IMR-90 (cell line): ENCODE results near the gene VPS37B. TPM values are rescaled to one million over a fixed set of nuclear protein-coding genes. Genes with fewer than 3 reads are reported as not detected.

Experiments
- ATAC-seq: fragments of 200-7000 bp; cut with Tn5 transposase; 2 replicates; pipeline ENCODE4 v1.9.1; 2020; ENCODE audit warnings: low read depth, mild to moderate bottlenecking, moderate library complexity
- BruUV-seq: library from RNA; stranded (reverse); fragments of 400-500 nt; replicated peaks from 2 replicates; lab custom pipeline; 2021; lab: Mats Ljungman, UMichigan
- CTCF ChIA-PET: fragments of 300-600 bp; formaldehyde crosslinking; extraction: SDS; loops from one replicate; lab custom pipeline; 2021; ENCODE audit warnings: antibody characterized with exemption; lab: Yijun Ruan, JAX
- POLR2A ChIA-PET: fragments of 300-600 bp; sonication (Branson Sonifier 250); formaldehyde crosslinking; loops from one replicate; lab custom pipeline; 2022; ENCODE audit warnings: antibody characterized with exemption; ENCODE audit not compliant: unreplicated experiment; lab: Charles Lee
- DNase-seq: peaks from one replicate; pipeline ENCODE4 v3.0.0; 2013
- H2AFZ ChIP-seq: replicated peaks from 2 replicates; pipeline ENCODE3; 2013; ENCODE audit warnings: low read length, mild to moderate bottlenecking; ENCODE audit not compliant: poor library complexity
- H2AK5ac ChIP-seq: 2 replicates; pipeline ENCODE4 v1.6.1; 2013; ENCODE audit warnings: low read depth, low read length, inconsistent platforms
- H2AK9ac ChIP-seq: replicated peaks from 2 replicates; pipeline ENCODE3; 2013; ENCODE audit warnings: mild to moderate bottlenecking, low read depth, low read length, moderate library complexity; ENCODE audit not compliant: poor library complexity
- H2BK120ac ChIP-seq: 2 replicates; pipeline ENCODE4 v1.6.1; 2013; ENCODE audit warnings: low read depth, low read length, inconsistent platforms
- H2BK15ac ChIP-seq: 3 replicates; pipeline ENCODE4 v1.6.1; 2013; ENCODE audit warnings: low read depth, low read length, inconsistent platforms
- H2BK20ac ChIP-seq: 2 replicates; pipeline ENCODE4 v1.6.1; 2013; ENCODE audit warnings: low read depth, mild to moderate bottlenecking, inconsistent platforms, low read length, moderate library complexity
- H2BK5ac ChIP-seq: 2 replicates; pipeline ENCODE4 v1.6.1; 2013; ENCODE audit warnings: mild to moderate bottlenecking, low read depth, low read length, inconsistent platforms; ENCODE audit not compliant: poor library complexity, severe bottlenecking
- H3K14ac ChIP-seq: replicated peaks from 2 replicates; pipeline ENCODE4 v1.6.1; 2013; ENCODE audit warnings: low read depth, low read length, inconsistent platforms
- H3K18ac ChIP-seq: 2 replicates; pipeline ENCODE4 v1.6.1; 2013; ENCODE audit warnings: low read depth, low read length, control low read depth
- H3K23ac ChIP-seq: 2 replicates; pipeline ENCODE4 v1.6.1; 2013; ENCODE audit warnings: low read depth, low read length, inconsistent platforms
- H3K27ac ChIP-seq: 2 replicates; pipeline ENCODE4 v1.5.1; 2013; ENCODE audit warnings: mild to moderate bottlenecking, control low read depth, low read length; ENCODE audit not compliant: insufficient read depth
- H3K27me3 ChIP-seq: 2 replicates; pipeline ENCODE4 v1.6.1; 2013; ENCODE audit warnings: low read length; ENCODE audit not compliant: control insufficient read depth, insufficient read depth
- H3K36me3 ChIP-seq: 2 replicates; pipeline ENCODE4 v1.6.1; 2013; ENCODE audit warnings: low read length, mixed read lengths; ENCODE audit not compliant: control insufficient read depth, insufficient read depth
- H3K4ac ChIP-seq: 2 replicates; pipeline ENCODE4 v1.6.1; 2013; ENCODE audit warnings: low read depth, low read length, inconsistent platforms
- H3K4me1 ChIP-seq: 2 replicates; pipeline ENCODE4 v1.6.1; 2013; ENCODE audit warnings: low read length, mixed read lengths; ENCODE audit not compliant: control insufficient read depth, insufficient read depth
- H3K4me2 ChIP-seq: 2 replicates; pipeline ENCODE4 v1.6.1; 2013; ENCODE audit warnings: low read depth, mild to moderate bottlenecking, control low read depth, low read length, moderate library complexity
- H3K4me3 ChIP-seq: 2 replicates; pipeline ENCODE4 v1.5.1; 2013; ENCODE audit warnings: low read depth, mild to moderate bottlenecking, control low read depth, low read length, moderate library complexity; ENCODE audit not compliant: insufficient read depth
- H3K56ac ChIP-seq: 2 replicates; pipeline ENCODE4 v1.6.1; 2013; ENCODE audit warnings: low read length, inconsistent platforms; ENCODE audit not compliant: insufficient read depth; ENCODE audit errors: extremely low read depth
- H3K79me1 ChIP-seq, 2 experiments: 2 replicates each; pipeline ENCODE4 v1.6.1; 2013; ENCODE audit warnings: low read length in 2 of 2, inconsistent platforms in 1 of 2, low read depth in 1 of 2
- H3K9ac ChIP-seq: 2 replicates; pipeline ENCODE4 v1.6.1; 2013; ENCODE audit warnings: low read depth, low read length, control low read depth
- H3K9me1 ChIP-seq: 2 replicates; pipeline ENCODE4 v1.6.1; 2013; ENCODE audit warnings: low read length, inconsistent platforms; ENCODE audit not compliant: insufficient read depth
- H3K9me3 ChIP-seq: 2 replicates; pipeline ENCODE4 v1.6.1; 2013; ENCODE audit warnings: low read length; ENCODE audit not compliant: control insufficient read depth, insufficient read depth
- H4K20me1 ChIP-seq: 2 replicates; pipeline ENCODE4 v1.6.1; 2013; ENCODE audit warnings: low read length, inconsistent platforms; ENCODE audit not compliant: insufficient read depth
- H4K5ac ChIP-seq: 2 replicates; pipeline ENCODE4 v1.6.1; 2013; ENCODE audit warnings: mild to moderate bottlenecking, low read depth, low read length, control low read depth
- H4K8ac ChIP-seq, 2 experiments: 2 replicates each; pipeline ENCODE4 v1.6.1; 2013; ENCODE audit warnings: low read depth in 2 of 2, low read length in 2 of 2, control low read depth in 1 of 2, inconsistent platforms in 1 of 2
- H4K91ac ChIP-seq: 2 replicates; pipeline ENCODE4 v1.6.1; 2013; ENCODE audit warnings: low read depth, low read length, inconsistent platforms; ENCODE audit not compliant: insufficient read depth
- CEBPB ChIP-seq: IDR thresholded peaks from 2 replicates; pipeline ENCODE4 v1.6.1; 2012; ENCODE audit warnings: low read depth, low read length, improper control_type of control experiment
- NFE2L2 ChIP-seq: fragments of 150-350 bp; IDR thresholded peaks from 2 replicates; pipeline ENCODE4 v1.6.1; 2016; ENCODE audit warnings: low read depth, mild to moderate bottlenecking, low read length
- POLR2A ChIP-seq: IDR thresholded peaks from 2 replicates; pipeline ENCODE4 v1.6.1; 2012; ENCODE audit warnings: mild to moderate bottlenecking, low read depth, low read length
- WGBS, 2 experiments: methylation state at CpG; one replicate each; pipeline versions ENCODE4 v1.1.5 to v1.1.7; 2013; ENCODE audit warnings: missing lambda C conversion rate in 2 of 2; ENCODE audit not compliant: insufficient read length in 1 of 2; ENCODE audit errors: extremely low coverage in 2 of 2; 5-methylcytosine and 5-hydroxymethylcytosine counted together
- dilution Hi-C: fragments of 300-500 bp; cut with HindIII; formaldehyde crosslinking; loops from one replicate; pipeline ENCODE4 v1.14.3; 2018; ENCODE audit warnings: low sequenced_read_pairs; ENCODE audit not compliant: unreplicated experiment
- in situ Hi-C: fragments of 300-500 bp; cut with MboI; formaldehyde crosslinking; loops from 3 replicates; pipeline ENCODE4 v1.14.3; 2019; ENCODE audit warnings: low sequenced_read_pairs, inconsistent platforms, mixed read lengths
- intact Hi-C: fragments of 100-400 bp; cut with micrococcal nuclease; formaldehyde crosslinking; loops from 2 replicates; pipeline ENCODE4 v1.10.0; 2022
- polyA plus RNA-seq, 3 experiments: library from polyadenylated mRNA; depleted of rRNA; stranded (reverse); fragments of >200 nt; gene quantifications; 2 replicates each; pipeline ENCODE4 v1.2.3, GENCODE V29; 2012; ENCODE audit warnings: low replicate concordance in 1 of 3
- total RNA-seq: library from RNA; depleted of rRNA; stranded (reverse); fragments of >200 nt; gene quantifications from 2 replicates; pipeline ENCODE4 v1.2.3, GENCODE V29; 2012
- TF ChIP-seq, protein P1 (sequence below): fragments of 150-350 bp; IDR thresholded peaks from 2 replicates; pipeline ENCODE4 v1.6.1; 2017; ENCODE audit warnings: mild to moderate bottlenecking, antibody characterized with exemption, low read length, low read depth

The VPS37B gene
- total and polyA plus RNA-seq, 2 of the 4 experiments (the other 2 are of a cell fraction): 8.6 to 25.7 TPM

DNA sequence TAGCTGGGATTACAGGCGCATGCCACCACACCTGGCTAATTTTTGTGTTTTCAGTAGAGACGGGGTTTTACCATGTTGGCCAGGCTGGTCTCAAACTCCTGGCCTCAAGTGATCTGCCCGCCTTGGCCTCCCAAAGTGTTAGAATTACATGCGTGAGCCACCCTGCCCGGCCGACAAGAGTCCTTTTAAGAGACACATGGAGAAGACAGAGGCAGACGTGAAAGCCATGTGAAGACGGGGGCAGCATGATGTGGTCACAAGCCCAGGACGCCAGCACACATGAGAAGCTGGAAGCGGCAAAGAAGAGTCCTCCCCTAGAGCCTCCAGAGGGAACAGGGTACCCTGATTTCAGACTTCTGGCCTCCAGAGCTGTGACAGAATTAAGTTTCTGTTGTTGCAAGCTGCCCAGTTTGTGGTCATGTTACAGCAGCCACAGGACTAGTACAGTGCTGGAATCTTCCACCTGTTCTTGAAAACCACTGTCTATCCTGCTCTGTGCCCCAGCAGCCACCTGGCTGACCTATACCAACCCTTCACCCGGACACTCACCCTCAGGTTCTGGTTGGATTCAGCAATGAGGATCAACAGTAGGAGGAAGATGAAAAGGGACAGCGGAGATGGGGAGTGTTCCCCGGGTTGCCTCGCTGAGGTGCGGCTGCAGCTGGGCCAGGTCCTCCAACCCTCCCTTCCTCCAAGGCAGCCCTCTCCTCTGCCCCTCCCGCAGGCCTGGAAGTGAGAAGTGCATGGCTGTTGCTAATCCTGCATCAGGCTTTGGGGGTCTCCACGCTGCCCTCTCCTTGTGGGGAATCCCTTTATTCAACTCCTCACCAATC, 16.9 kb downstream of the VPS37B start:
- Histone ChIP-seq H2BK15ac (no peak overlapping the region), H3K14ac (no peak overlapping the region), H3K9me3 (no peaks in the 10 kb centered on the region), H2AK5ac (0 out of 2 replicates have a peak overlapping the region, but pooled peaks have one; percentile 33), H3K79me1 (peaks cover 22 to 82% of the 10 kb centered on the region in 2 experiments), H4K8ac (no peak overlapping the region), H3K4ac (0 out of 2 replicates have a peak overlapping the region, but pooled peaks have one; percentile 2), H4K91ac (no peak overlapping the region), H2BK5ac (no peak overlapping the region), H2AK9ac (no peak overlapping the region), H3K4me1 (peaks cover 22% of the 10 kb centered on the region), H3K9ac (no peak overlapping the region), H2AFZ (no peak overlapping the region), H3K27me3 (no peaks in the 10 kb centered on the region), H3K4me3 (no peak overlapping the region), H2BK20ac (no peak overlapping the region), H3K56ac (no peak overlapping the region), H4K5ac (no peak overlapping the region), H3K9me1 (peaks cover 28% of the 10 kb centered on the region), H3K27ac (no peak overlapping the region), H3K36me3 (no peaks in the 10 kb centered on the region), H3K23ac (no peak overlapping the region), H4K20me1 (peaks cover 74% of the 10 kb centered on the region), H3K18ac (no peak overlapping the region), H3K4me2 (no peak overlapping the region), H2BK120ac (no peak overlapping the region)
- ChIA-PET POLR2A (no interaction called here), CTCF (interaction anchor here (0.6 kb wide), 1 partner anchor 507 kb away, joined by 4 read pairs; no protein-coding TSS in a partner anchor)
- 84% methylated on average over 7 of the region's 17 CpGs; no CpG with 5 or more reads in 1 of the 2 experiments for WGBS, 2 experiments
- dilution Hi-C loops (no loop called here), in situ Hi-C loops (no loop called here), intact Hi-C loops (no loop called here)
- TF ChIP-seq, protein P1, sequence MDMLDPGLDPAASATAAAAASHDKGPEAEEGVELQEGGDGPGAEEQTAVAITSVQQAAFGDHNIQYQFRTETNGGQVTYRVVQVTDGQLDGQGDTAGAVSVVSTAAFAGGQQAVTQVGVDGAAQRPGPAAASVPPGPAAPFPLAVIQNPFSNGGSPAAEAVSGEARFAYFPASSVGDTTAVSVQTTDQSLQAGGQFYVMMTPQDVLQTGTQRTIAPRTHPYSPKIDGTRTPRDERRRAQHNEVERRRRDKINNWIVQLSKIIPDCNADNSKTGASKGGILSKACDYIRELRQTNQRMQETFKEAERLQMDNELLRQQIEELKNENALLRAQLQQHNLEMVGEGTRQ: no peak
- TF ChIP-seq CEBPB (no peak), POLR2A (no peak), NFE2L2 (no peak)
- ATAC-seq: no peak
- DNase-seq: no peak
- BruUV-seq: no TSS peak
